Dedifferentiated amniotic fluid mesenchymal stem cell (primary cell): ENCODE measurements around the gene COX5A.
"Not testable (repeated sequence)": the region's sequence is repeated elsewhere in the genome, so short reads cannot be mapped to it uniquely, and the experiment has no call there.

Experiments used
- DNase-seq: peaks from one replicate; pipeline ENCODE4 v3.0.0-alpha.2; 2016; ENCODE audit errors: extremely low spot score

Gene COX5A

DNA sequence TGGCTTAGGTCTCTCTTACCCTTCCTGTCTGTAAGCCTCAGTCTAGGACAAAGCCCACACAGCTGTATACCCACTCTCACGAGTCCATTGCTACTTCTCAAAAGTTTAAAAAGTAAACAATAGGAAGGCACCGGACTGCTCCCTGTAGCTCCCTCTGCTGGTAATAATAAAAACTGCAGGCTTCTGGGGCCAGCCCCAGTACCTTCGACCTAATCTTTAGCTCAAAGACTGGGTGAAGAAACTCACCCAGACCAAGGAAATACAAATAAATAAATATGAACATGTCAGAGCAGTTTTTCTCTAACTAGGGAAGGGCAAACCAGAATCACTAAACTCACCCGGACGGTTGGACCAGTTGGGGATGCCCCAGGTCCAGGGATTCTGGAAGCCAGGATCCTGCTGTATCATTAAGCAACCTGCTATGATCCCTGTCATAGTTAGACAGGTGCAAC is 36.2 kb downstream of the COX5A start:
- DNase-seq, result peak; percentile 51

- DNase-seq, result no peak
Observed at GRCh38 chr15:74897300-74897701, 40.6 kb downstream of the COX5A start.

DNA sequence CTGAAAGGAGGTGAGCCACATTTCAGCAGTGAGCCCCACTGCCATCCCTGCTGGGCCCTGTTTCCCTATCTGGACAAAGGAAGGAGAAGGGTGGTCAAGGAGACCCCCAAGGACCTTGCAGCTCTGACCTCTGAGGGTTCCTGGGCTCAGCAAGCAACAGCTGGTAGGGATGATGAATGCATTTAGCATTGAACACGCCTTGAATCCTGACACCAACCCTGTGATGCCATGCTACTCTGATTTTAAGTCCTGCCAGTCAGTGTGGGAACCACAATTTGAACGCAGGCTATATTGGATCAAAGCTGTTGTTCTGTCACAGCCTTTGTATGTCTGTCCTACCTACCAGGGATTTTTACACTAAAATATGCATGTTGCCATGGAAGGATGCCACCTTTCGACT is 41.6 kb downstream of the COX5A start:
- DNase-seq, result no peak

- DNase-seq, result no peak
Observed at GRCh38 chr15:74895830-74896229, 42.0 kb downstream of the COX5A start.

GRCh38 chr15:74894383-74894782 is 43.5 kb downstream of the COX5A start:
- DNase-seq, result not testable (repeated sequence)

DNA sequence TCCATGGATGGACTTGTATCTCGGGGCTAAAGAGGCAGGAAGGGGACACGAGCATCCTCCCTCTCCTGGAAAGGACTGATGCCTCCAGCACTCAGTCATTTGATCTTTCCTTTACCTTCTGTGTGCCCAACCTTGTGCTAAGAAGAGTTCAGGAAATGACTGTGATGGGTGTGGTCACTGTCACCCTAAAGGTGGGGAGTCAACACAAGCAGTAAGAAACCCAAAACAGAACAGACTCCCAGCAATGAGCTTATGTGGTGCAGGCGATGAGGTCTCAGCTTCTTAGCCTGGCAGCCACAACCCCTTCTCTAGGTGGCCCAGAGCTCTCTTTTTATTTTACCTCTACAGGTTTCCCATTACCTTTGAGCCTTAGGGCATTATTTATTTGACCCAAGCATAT is 44.2 kb downstream of the COX5A start:
- DNase-seq, result no peak

GRCh38 chr15:74892931-74893330 is 44.9 kb downstream of the COX5A start:
- DNase-seq, result no peak

- DNase-seq, result no peak
Observed at GRCh38 chr15:74892313-74892712, 45.6 kb downstream of the COX5A start.

GRCh38 chr15:74891469-74891868 is 46.4 kb downstream of the COX5A start:
- DNase-seq, result no peak

- DNase-seq, result no peak
Observed at GRCh38 chr15:74890665-74890960, 47.3 kb downstream of the COX5A start.

- DNase-seq, result peak; percentile 80
Observed at GRCh38 chr15:74889883-74890664, 47.8 kb downstream of the COX5A start, which contains the start of gene MPI. Gene MPI (plus strand): TSS chr15:74890042. CDS start chr15:74890074, 32 bp downstream.

- no peak for DNase-seq
Observed at GRCh38 chr15:74889390-74889882, 48.4 kb downstream of the COX5A start.

DNA sequence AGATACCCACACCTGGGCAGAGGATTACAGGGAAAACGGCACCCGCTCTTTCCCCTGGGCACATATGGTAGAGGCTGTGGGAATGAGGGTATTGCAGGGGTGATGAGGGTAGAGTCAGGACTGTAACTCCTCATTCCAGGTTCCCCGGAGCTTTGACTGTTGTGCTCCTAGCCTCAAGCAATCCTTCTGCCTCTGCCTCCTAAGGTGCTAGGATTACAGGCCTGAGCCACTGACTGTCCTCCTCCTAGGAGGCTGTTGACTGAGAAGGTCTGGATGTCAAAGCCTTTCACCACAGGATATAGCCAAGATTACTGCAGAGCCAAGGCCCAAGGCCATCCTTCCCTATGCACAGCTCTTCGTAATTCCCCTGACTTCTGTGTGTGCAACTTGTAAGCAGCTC is 49.2 kb downstream of the COX5A start:
- DNase-seq, result no peak

- DNase-seq, result not testable (repeated sequence)
Observed at GRCh38 chr15:74887537-74888193, 50.2 kb downstream of the COX5A start.

- DNase-seq, result no peak
Observed at GRCh38 chr15:74885461-74885860, 52.4 kb downstream of the COX5A start.

DNA sequence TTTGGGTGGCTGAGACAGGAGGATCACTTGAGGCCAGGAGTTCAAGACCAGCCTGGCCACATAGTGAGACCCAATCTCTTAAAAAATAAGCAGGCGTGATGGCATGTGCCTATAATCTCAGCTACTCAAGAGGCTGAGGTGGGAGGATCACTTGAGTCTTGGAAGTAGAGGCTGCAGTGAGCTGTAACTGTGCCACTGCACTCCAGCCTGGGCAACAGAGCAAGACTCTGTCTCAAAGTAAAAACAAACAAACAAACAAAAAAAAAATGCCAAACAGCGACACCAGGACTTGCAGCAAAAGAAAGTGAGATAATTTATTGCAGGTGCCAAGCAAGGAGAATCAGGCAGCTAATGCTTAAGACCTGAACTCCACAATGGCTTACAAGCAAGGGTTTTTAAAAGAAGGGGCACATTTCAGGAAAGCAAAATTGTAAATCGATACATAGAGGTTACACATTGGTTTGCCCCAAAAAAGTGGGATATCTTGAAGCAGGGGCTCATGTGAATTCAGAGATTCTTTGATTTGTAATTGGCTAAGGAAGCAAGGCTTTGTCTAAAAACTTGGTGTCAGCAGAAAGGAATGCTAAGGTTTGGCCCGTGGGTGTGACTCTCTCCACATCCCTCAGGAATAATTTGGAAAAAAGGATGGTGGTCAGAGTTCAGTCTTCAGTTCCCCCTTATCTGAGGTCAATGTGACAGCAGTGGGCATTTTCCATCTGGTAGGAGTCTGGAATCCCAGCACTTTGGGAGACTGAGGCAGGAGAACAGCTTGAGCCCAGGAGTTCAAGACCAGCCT is 53.2 kb downstream of the COX5A start:
- DNase-seq, result no peak

GRCh38 chr15:74882528-74882927 is 55.3 kb downstream of the COX5A start:
- DNase-seq, result no peak

DNA sequence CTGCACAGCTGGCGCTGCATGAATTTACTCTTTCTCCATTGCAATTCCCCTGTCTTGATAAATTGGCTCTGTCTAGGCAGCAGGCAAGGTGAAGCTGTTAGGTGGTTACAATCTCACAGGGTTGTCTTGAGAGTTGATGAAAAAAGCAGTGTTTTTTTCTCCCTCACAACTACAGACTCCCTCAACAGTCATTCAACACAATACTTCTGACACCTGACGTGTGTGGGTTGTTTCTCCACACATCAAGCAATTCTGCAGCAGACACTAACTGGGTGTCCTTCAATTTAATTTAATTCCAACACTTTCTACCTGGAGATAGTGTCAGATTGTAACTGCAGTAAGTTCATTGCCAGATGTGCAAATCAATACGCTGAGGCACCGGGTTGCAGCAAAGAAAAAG is 59.6 kb downstream of the COX5A start:
- no peak for DNase-seq

GRCh38 chr15:74873756-74874424 is 64.0 kb downstream of the COX5A start:
- no peak for DNase-seq

- peak; percentile 95 for DNase-seq
Observed at GRCh38 chr15:74873036-74873755, 64.7 kb downstream of the COX5A start, which contains the start of gene SCAMP2. Gene SCAMP2 (minus strand): TSS chr15:74873365. CDS start chr15:74873255, 110 bp downstream.

- no peak for DNase-seq
Observed at GRCh38 chr15:74872702-74873035, 65.2 kb downstream of the COX5A start.
